Kidney epithelial cell (primary cell): ENCODE measurements around the gene TSHZ2. TPM values are rescaled to one million over a fixed set of nuclear protein-coding genes. Genes with fewer than 3 reads are reported as not detected.

Experiments
- DNase-seq: peaks from one replicate; pipeline ENCODE4 v3.0.0-alpha.2; 2010; ENCODE audit warnings: low read depth
- H3K27me3 ChIP-seq: 2 replicates; pipeline ENCODE4 v1.6.0; 2011; ENCODE audit warnings: low read length; ENCODE audit not compliant: control insufficient read depth, insufficient read depth
- H3K36me3 ChIP-seq: 2 replicates; pipeline ENCODE4 v1.5.1; 2011; ENCODE audit warnings: low read length; ENCODE audit not compliant: control insufficient read depth, insufficient read depth
- H3K4me3 ChIP-seq: 2 replicates; pipeline ENCODE4 v1.5.1; 2011; ENCODE audit warnings: low read depth, mild to moderate bottlenecking, control low read depth, low read length
- total RNA-seq: library from RNA; depleted of rRNA; stranded (reverse); fragments of >200 nt; gene quantifications from 2 replicates; pipeline ENCODE4 v1.2.3, GENCODE V29; 2015
- TF ChIP-seq, protein P1 (sequence below): IDR thresholded peaks from 2 replicates; pipeline ENCODE4 v1.5.1; 2011; ENCODE audit warnings: mild to moderate bottlenecking, moderate library complexity, low read length, control low read depth, inconsistent platforms; ENCODE audit not compliant: insufficient read depth, poor library complexity, severe bottlenecking

TSHZ2 gene
- total RNA-seq, 1 donor from 2014 or later, result 1.0 TPM

DNA sequence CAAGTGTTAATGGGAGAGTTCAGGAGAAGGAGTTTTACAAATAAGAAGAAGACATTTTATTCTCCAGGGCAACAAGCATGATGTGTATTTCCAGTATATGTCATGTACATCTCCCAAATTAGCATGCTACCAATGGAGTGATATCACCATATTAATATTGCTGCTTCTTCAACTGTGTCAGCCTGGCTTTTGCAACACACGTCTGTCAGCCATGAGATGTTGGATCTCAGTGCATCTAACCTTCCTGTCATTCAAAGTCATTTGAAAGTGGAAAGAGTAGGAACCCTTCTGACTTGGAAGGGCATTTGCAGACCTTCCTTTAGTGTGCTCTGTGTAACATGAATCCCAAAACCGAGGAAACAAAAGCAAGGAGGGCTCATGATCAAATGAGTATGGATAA, 337.4 kb downstream of the TSHZ2 start:
- TF ChIP-seq, protein P1, sequence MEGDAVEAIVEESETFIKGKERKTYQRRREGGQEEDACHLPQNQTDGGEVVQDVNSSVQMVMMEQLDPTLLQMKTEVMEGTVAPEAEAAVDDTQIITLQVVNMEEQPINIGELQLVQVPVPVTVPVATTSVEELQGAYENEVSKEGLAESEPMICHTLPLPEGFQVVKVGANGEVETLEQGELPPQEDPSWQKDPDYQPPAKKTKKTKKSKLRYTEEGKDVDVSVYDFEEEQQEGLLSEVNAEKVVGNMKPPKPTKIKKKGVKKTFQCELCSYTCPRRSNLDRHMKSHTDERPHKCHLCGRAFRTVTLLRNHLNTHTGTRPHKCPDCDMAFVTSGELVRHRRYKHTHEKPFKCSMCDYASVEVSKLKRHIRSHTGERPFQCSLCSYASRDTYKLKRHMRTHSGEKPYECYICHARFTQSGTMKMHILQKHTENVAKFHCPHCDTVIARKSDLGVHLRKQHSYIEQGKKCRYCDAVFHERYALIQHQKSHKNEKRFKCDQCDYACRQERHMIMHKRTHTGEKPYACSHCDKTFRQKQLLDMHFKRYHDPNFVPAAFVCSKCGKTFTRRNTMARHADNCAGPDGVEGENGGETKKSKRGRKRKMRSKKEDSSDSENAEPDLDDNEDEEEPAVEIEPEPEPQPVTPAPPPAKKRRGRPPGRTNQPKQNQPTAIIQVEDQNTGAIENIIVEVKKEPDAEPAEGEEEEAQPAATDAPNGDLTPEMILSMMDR, result no peak
- DNase-seq, result no peak
- no peak overlapping the region for H3K4me3 ChIP-seq
- no peaks in the 10 kb centered on the region for H3K36me3 ChIP-seq
- H3K27me3 ChIP-seq, result no peaks in the 10 kb centered on the region

DNA sequence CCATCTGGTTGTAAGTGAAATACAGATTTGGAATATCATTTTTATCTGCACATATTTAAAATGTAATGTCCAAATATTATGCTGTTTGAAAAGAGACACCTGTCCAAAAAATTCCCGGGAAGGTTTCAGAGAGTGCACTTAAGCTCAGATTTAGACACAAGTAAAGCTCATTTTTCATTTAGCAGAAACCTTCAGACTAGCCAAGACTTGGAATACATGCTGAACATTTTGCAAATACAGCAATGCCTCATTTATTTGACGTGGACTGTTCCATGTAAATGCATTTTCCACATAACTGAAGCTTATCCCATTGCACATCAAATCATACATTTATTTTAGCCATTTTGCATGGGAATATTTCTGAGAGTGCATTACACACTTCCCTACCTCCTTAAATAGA, 340.8 kb downstream of the TSHZ2 start:
- Histone ChIP-seq H3K36me3 (no peaks in the 10 kb centered on the region), H3K27me3 (no peaks in the 10 kb centered on the region), H3K4me3 (no peak overlapping the region)
- TF ChIP-seq, protein P1, result no peak
- DNase-seq, result no peak

DNA sequence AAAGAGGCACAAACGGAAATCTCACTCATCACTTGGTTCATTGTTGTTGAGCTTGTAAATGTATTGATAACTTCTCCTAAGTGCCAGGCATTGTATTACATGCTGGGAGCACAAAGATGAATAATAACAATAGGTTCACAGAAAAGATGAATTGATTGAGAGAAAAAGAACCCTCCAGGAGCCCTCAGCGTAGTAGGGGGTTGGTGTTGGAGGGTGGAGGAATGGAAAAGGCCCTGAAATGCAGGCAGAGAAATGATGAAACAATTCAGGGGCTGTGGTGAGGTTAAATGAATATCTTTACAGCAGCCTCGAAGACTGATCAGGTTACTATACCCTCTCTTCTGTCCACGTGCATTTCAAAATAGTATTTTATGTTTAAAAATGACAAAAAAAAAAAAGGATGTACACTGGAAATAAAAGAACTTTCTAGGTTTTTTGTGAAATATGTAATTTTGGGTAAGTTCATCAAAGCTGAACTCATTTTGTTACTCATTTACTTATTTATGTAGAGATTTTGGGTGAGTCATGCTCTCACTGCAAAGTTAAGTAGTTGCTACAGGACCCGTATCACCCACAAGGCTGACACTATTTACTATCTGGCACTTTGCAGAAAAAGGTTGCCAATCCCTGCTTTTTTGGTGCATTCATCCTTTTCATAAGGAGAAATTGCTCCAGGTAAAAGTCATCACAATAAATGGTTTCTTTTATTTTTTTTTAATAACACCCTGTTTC, 344.2 kb downstream of the TSHZ2 start:
- Histone ChIP-seq H3K36me3 (no peaks in the 10 kb centered on the region), H3K4me3 (no peak overlapping the region), H3K27me3 (no peaks in the 10 kb centered on the region)
- peak; percentile 16 for DNase-seq
- TF ChIP-seq, protein P1, result no peak

DNA sequence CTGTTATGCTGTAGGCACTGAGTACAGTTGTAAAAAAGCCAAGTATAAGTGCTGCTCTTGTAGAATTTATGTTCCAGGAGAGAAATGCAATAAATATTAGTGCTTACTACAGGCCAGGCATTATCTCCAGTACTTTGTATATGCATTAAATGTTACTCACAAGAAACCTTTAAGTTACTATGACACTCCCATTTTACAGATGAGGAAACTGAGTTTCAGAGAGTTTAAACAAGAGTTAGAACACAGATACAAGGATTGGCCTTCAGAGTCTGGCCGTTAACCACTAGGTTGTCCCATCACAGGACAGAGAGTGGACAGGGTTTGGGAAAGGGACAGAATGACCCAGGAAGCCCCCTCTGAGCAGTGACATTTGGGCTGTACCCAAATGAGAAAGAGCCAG, 347.0 kb downstream of the TSHZ2 start:
- Histone ChIP-seq H3K36me3 (no peaks in the 10 kb centered on the region), H3K4me3 (no peak overlapping the region), H3K27me3 (no peaks in the 10 kb centered on the region)
- DNase-seq, result no peak
- TF ChIP-seq, protein P1, result no peak

DNA sequence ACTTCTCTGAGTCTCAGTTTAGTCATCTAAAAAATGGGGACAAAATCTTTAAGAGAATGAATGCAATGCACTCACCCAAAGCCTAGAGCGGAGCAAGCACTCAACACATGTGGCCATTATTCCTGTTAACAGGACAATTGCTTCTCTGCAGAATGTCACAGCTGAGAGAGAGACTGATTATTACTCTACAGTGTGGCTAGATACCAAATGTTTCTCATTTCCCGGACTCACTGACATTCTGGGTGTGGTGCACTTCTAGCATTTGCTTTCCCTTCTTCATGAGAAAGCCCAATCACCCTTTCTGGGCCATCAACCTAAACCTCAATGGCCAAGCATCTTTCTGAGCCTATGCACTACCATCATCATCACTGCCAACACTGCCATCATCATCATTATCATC, 347.6 kb downstream of the TSHZ2 start:
- TF ChIP-seq, protein P1, result no peak
- Histone ChIP-seq H3K4me3 (no peak overlapping the region), H3K36me3 (no peaks in the 10 kb centered on the region), H3K27me3 (no peaks in the 10 kb centered on the region)
- DNase-seq, result no peak

DNA sequence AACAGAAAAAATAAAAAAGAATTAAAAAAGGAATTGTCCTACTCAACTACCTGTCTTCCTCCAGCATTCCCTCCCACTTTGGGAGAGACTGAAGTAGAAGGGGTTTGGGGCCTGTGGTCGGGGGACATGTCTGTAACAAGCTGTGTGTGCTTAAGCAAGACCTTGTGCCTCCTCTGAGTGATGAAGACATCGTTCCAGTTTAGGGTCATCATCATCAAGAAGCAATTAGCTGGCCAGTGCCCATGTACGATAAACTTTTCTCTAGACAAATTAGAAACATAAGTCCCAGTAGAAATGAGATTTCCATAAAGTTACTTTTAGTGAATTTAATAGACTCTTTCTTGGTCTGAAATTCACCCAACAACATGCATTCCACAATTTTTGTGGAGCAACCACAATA, 348.5 kb downstream of the TSHZ2 start:
- TF ChIP-seq, protein P1, result no peak
- no peaks in the 10 kb centered on the region for H3K36me3 ChIP-seq
- H3K4me3 ChIP-seq, result no peak overlapping the region
- H3K27me3 ChIP-seq, result no peaks in the 10 kb centered on the region
- DNase-seq, result no peak
